Central memory CD8-positive, alpha-beta T cell (primary cell): ENCODE results near the gene SNRNP27.

ENCODE experiments used
- ATAC-seq: fragments of 150-1000 bp; cut with Tn5 transposase; replicated peaks from 2 replicates; pipeline ENCODE4 v1.10.0; 2022; ENCODE audit warnings: mild to moderate bottlenecking, moderate FRiP score, moderate number of reproducible peaks; ENCODE audit not compliant: poor library complexity, severe bottlenecking; ENCODE audit errors: extremely low read depth
- DNase-seq, 2 donors: peaks; one replicate each; pipeline ENCODE4 v3.0.0; 2021; ENCODE audit warnings: low spot score in 2 of 2
- H3K27ac Mint-ChIP-seq: one replicate; pipeline ENCODE4 v1.8.0; 2022; ENCODE audit warnings: low read depth, mild to moderate bottlenecking, moderate library complexity, mixed read lengths
- H3K27me3 Mint-ChIP-seq: one replicate; pipeline ENCODE4 v1.8.0; 2022; ENCODE audit warnings: mixed read lengths
- H3K36me3 Mint-ChIP-seq: one replicate; pipeline ENCODE4 v1.8.0; 2022; ENCODE audit warnings: mild to moderate bottlenecking, moderate library complexity, mixed read lengths; ENCODE audit not compliant: insufficient read depth
- H3K4me1 Mint-ChIP-seq: one replicate; pipeline ENCODE4 v1.8.0; 2022; ENCODE audit warnings: mixed read lengths
- H3K4me3 Mint-ChIP-seq: one replicate; pipeline ENCODE4 v1.8.0; 2022; ENCODE audit warnings: mild to moderate bottlenecking, moderate library complexity, mixed read lengths
- H3K9me3 Mint-ChIP-seq: one replicate; pipeline ENCODE4 v1.8.0; 2022; ENCODE audit warnings: mixed read lengths

Gene SNRNP27

GRCh38 chr2:69893684-69894551 is at the start of gene SNRNP27:
Gene SNRNP27, plus strand, starts transcription at chr2:69893956. Its CDS starts 29 bp downstream, at chr2:69893985.
- Mint-ChIP-seq H3K4me3 (peak within 1 kb of the TSS; percentile 99), H3K4me1 (peaks cover 40% of the 10 kb centered on the region)

GRCh38 chr2:69843993-69844392 is 49.8 kb upstream of the SNRNP27 start:
- Mint-ChIP-seq H3K27ac (no peak overlapping the region), H3K27me3 (no peaks in the 10 kb centered on the region), H3K4me1 (peaks cover 7% of the 10 kb centered on the region), H3K9me3 (no peaks in the 10 kb centered on the region), H3K4me3 (no peak overlapping the region), H3K36me3 (peaks cover 33% of the 10 kb centered on the region)
- ATAC-seq (no peak), DNase-seq (no peak)

More at GRCh38 chr2:69893684-69894551, at the start of gene SNRNP27:
- peak within 1 kb of the TSS; percentile 99 for H3K27ac Mint-ChIP-seq
- ATAC-seq, result peak; percentile 87
- H3K27me3 Mint-ChIP-seq, result no peaks in the 10 kb centered on the region
- DNase-seq, result peak; percentile 73 to 76
- H3K36me3 Mint-ChIP-seq, result peaks cover 41% of the 10 kb centered on the region
- no peaks in the 10 kb centered on the region for H3K9me3 Mint-ChIP-seq

- Mint-ChIP-seq H3K9me3 (no peaks in the 10 kb centered on the region), H3K36me3 (peaks cover 31% of the 10 kb centered on the region), H3K4me1 (peaks cover 7% of the 10 kb centered on the region), H3K4me3 (no peak overlapping the region), H3K27ac (no peak overlapping the region), H3K27me3 (no peaks in the 10 kb centered on the region)
- DNase-seq, result no peak
- no peak for ATAC-seq
Observed at GRCh38 chr2:69844560-69844959, 49.2 kb upstream of the SNRNP27 start.

DNA sequence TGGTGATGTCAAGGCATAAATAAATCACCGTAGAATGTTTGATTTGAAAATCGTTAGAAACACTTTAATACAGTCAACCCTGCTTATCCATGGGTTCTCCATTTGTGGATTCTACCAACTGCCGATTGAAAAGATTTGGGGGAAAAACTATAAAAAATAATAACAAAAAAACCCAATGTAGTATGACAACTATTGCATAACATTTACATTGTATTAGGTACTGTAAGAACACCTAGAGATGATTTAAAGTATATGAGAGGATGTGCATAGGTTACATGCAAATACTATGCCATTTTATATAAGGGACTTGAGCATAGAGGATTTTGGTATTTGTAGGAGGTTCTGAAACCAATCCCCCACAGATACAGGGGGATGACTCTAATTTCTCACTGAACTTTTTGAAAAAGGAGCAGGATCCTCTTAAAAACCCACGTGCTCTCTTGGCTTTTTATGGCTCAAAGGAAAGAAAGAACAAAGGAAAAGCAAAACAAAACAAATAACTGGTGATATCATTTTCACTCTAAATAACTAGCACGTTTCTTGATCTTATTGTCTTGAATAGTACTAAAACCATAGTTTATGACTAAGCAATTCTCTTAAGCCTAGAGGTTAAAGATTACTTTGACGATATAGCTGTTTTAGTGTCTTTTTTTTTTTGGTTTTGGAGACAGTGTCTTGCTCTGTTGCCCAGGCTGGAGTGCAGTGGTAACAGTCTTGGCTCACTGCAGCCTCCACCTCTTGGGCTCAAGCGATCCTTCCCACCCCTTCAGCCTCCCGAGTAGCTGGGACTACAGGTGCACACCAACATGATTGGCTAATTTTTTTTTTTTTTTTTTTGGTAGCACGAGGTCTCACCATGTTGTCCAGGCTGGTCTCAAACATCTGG is 47.3 kb upstream of the SNRNP27 start:
- Mint-ChIP-seq H3K27ac (peak overlapping the region; percentile 29), H3K4me1 (peaks cover 6% of the 10 kb centered on the region)

GRCh38 chr2:69847068-69847828 is 46.5 kb upstream of the SNRNP27 start:
- no peaks in the 10 kb centered on the region for H3K27me3 Mint-ChIP-seq
- H3K9me3 Mint-ChIP-seq, result no peaks in the 10 kb centered on the region
- H3K36me3 Mint-ChIP-seq, result peaks cover 28% of the 10 kb centered on the region
- no peak for DNase-seq
- H3K4me1 Mint-ChIP-seq, result no peaks in the 10 kb centered on the region
- H3K27ac Mint-ChIP-seq, result no peak overlapping the region
- ATAC-seq, result no peak
- no peak overlapping the region for H3K4me3 Mint-ChIP-seq

More for the DNA sequence above, 47.3 kb upstream of the SNRNP27 start:
- no peaks in the 10 kb centered on the region for H3K27me3 Mint-ChIP-seq
- DNase-seq (no peak), ATAC-seq (no peak)
- peaks cover 31% of the 10 kb centered on the region for H3K36me3 Mint-ChIP-seq
- no peak overlapping the region for H3K4me3 Mint-ChIP-seq
- no peaks in the 10 kb centered on the region for H3K9me3 Mint-ChIP-seq

DNA sequence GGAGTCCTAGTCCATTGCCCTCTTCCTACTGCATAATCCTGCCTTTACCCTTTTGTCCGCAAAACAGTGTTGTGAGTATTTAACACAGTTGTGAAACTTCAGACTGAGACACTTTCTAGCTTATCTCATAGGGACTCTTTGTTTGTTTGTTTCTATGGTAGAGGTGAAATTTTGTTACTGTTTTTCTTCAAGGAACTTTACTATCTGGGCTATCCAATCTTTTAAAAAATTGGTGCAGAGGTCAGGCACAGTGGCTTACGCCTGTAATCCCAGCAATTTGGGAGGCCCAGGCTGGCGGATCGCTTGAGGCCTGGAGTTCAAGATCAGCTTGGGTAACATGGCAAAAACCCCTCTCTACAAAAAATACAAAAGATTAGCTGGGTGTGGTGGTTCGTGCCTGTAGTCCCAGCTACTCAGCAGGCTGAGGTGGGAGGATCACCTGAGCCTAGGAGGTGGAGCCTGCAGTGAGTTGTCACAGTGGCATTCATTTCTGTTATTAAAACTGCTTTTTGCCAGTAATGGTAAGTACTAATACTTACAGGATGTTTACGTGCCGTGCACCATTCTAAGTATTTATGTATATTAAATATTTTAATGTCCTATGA is 45.5 kb upstream of the SNRNP27 start:
- no peak for ATAC-seq
- no peak overlapping the region for H3K4me3 Mint-ChIP-seq
- H3K27me3 Mint-ChIP-seq, result no peaks in the 10 kb centered on the region
- peaks cover 27% of the 10 kb centered on the region for H3K36me3 Mint-ChIP-seq
- H3K4me1 Mint-ChIP-seq, result no peaks in the 10 kb centered on the region
- no peak for DNase-seq
- no peak overlapping the region for H3K27ac Mint-ChIP-seq
- no peaks in the 10 kb centered on the region for H3K9me3 Mint-ChIP-seq

DNA sequence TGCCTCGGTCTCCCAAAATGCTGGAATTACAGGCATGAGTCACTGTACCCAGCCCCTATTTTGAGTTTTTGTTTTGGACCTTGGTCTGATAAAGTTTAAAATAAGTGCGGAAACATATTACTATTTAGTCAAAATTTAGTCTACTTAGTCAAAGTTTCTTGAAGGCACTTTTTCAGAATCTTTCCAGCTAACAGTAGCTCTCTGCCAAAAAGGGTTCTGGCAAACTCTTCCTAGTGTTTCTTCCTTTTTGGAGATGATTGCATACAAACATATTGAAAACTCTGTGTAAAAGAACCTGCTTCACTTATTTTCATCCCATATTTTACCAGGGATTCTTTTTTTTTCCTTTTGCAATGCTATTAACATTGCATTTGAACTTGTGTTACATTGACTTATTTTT is 35.5 kb upstream of the SNRNP27 start:
- no peak overlapping the region for H3K4me3 Mint-ChIP-seq
- DNase-seq (no peak), ATAC-seq (no peak)
- H3K27me3 Mint-ChIP-seq, result no peaks in the 10 kb centered on the region
- peaks cover 13% of the 10 kb centered on the region for H3K36me3 Mint-ChIP-seq
- no peaks in the 10 kb centered on the region for H3K4me1 Mint-ChIP-seq
- H3K9me3 Mint-ChIP-seq, result no peaks in the 10 kb centered on the region
- H3K27ac Mint-ChIP-seq, result no peak overlapping the region

DNA sequence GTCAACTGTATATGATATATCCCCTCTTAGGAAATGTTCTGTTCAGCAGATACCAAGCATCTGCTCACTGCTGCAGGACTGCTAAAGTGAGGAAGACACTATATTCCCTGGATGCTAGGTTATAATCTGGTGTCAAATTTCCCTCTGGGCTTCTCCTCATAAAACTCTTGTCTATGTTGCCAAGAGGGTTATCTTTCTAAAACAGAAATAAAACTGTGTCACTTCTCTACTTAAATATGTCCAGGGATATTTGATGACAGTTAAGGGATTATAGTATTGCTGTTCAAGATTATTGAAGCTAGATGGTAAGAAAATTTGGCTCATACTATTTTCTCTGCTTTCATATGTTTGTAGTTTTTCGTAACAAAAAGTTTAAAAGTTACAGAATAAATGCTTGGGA is 30.5 kb upstream of the SNRNP27 start:
- Mint-ChIP-seq H3K4me3 (no peak overlapping the region), H3K27ac (no peak overlapping the region), H3K27me3 (no peaks in the 10 kb centered on the region), H3K36me3 (peaks cover 33% of the 10 kb centered on the region), H3K4me1 (no peaks in the 10 kb centered on the region), H3K9me3 (no peaks in the 10 kb centered on the region)
- no peak for DNase-seq
- no peak for ATAC-seq

GRCh38 chr2:69888451-69888850 is 5.3 kb upstream of the SNRNP27 start:
- no peaks in the 10 kb centered on the region for H3K9me3 Mint-ChIP-seq
- H3K4me3 Mint-ChIP-seq, result no peak overlapping the region
- H3K27me3 Mint-ChIP-seq, result no peaks in the 10 kb centered on the region
- H3K36me3 Mint-ChIP-seq, result peaks cover 2% of the 10 kb centered on the region
- no peak overlapping the region for H3K27ac Mint-ChIP-seq
- DNase-seq, result no peak
- no peak for ATAC-seq
- peaks cover 8% of the 10 kb centered on the region for H3K4me1 Mint-ChIP-seq

DNA sequence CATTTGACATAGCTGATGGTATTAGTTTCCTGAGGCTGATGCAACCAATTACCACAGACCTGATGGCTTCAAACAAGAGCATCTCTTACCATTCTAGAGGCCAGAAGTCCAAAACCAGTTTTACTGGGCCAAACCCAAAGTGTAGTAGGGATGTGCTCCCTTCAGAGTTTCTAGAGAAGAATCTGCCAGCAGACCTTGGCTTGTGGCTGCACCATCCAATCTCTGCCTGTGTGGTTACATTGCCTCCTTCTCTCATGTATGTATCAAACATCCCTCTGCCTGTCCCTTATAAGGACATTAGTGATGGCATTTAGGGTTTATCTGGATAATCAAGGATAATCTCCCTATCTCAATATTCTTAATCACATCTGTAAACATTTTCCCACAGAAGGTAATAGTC is 4.5 kb upstream of the SNRNP27 start:
- Mint-ChIP-seq H3K4me1 (peaks cover 14% of the 10 kb centered on the region), H3K9me3 (no peaks in the 10 kb centered on the region), H3K36me3 (peaks cover 8% of the 10 kb centered on the region), H3K27ac (no peak overlapping the region), H3K27me3 (no peaks in the 10 kb centered on the region), H3K4me3 (no peak overlapping the region)
- ATAC-seq (no peak), DNase-seq (no peak)

DNA sequence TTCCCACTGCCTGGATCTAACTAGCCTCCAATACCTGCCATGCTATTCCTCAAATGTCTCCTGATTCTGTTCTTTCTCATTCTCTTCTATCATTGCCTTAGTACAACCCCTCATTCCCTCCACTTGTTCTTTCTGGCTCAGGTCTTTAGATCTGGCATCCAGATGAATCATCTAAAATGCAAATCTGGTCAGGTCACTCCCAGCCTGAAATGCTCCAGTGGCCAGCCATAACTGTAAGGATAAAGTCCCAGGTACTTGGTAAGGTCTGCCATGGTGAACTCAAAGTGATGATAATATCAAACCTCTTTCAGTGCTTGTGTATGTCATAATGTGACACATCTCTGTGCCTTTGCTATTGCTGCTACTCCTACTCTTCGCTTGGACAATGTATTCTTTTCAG is 2.9 kb upstream of the SNRNP27 start:
- Mint-ChIP-seq H3K4me1 (peaks cover 22% of the 10 kb centered on the region), H3K36me3 (peaks cover 16% of the 10 kb centered on the region), H3K9me3 (no peaks in the 10 kb centered on the region)

More for the DNA sequence above, 2.9 kb upstream of the SNRNP27 start:
- ATAC-seq, result no peak
- DNase-seq, result no peak
- no peak overlapping the region for H3K4me3 Mint-ChIP-seq
- H3K27ac Mint-ChIP-seq, result no peak overlapping the region
- no peaks in the 10 kb centered on the region for H3K27me3 Mint-ChIP-seq
